H9 (cell line): ENCODE data around the gene CLCN6. TPM values are rescaled to one million over a fixed set of nuclear protein-coding genes. Genes with fewer than 3 reads are reported as not detected.
A peak's percentile ranks its signal among the peaks of the same experiment; 100 is the strongest.

ENCODE experiments used
- DNase-seq: peaks from one replicate; pipeline ENCODE4 v3.0.0-alpha.2; 2017
- H2AFZ ChIP-seq: one replicate; pipeline ENCODE4 v1.6.1; 2013; ENCODE audit warnings: mild to moderate bottlenecking, low read length, control low read depth, moderate library complexity
- H2AK5ac ChIP-seq: 2 replicates; pipeline ENCODE4 v1.6.1; 2013; ENCODE audit warnings: low read length, control low read depth, mixed read lengths; ENCODE audit not compliant: insufficient read length
- H2BK120ac ChIP-seq: one replicate; pipeline ENCODE4 v1.6.1; 2013; ENCODE audit warnings: low read depth, mild to moderate bottlenecking, low read length, control low read depth, inconsistent platforms; ENCODE audit not compliant: poor library complexity, severe bottlenecking
- H2BK12ac ChIP-seq: 2 replicates; pipeline ENCODE4 v1.6.1; 2013; ENCODE audit warnings: low read length, control low read depth, mixed read lengths, low read depth; ENCODE audit not compliant: insufficient read length
- H2BK15ac ChIP-seq: 2 replicates; pipeline ENCODE4 v1.6.1; 2013; ENCODE audit warnings: low read depth, low read length, control low read depth
- H2BK20ac ChIP-seq: one replicate; pipeline ENCODE4 v1.6.1; 2013; ENCODE audit warnings: low read depth, mild to moderate bottlenecking, low read length, control low read depth, inconsistent platforms; ENCODE audit not compliant: poor library complexity, severe bottlenecking
- H2BK5ac ChIP-seq: 2 replicates; pipeline ENCODE4 v1.6.1; 2013; ENCODE audit warnings: low read length, control low read depth, mixed read lengths; ENCODE audit not compliant: insufficient read length
- H3K14ac ChIP-seq: 2 replicates; pipeline ENCODE4 v1.6.1; 2013; ENCODE audit warnings: low read length, control low read depth; ENCODE audit not compliant: insufficient read depth
- H3K18ac ChIP-seq: 2 replicates; pipeline ENCODE4 v1.6.1; 2013; ENCODE audit warnings: low read depth, mild to moderate bottlenecking, mixed read lengths, low read length, control low read depth; ENCODE audit not compliant: insufficient read length
- H3K23ac ChIP-seq: 2 replicates; pipeline ENCODE4 v1.6.1; 2013; ENCODE audit warnings: low read length, control low read depth, mixed read lengths, low read depth; ENCODE audit not compliant: insufficient read length
- H3K23me2 ChIP-seq: 2 replicates; pipeline ENCODE4 v1.6.1; 2013; ENCODE audit warnings: low read depth, mild to moderate bottlenecking, mixed read lengths, low read length, control low read depth; ENCODE audit not compliant: insufficient read length, poor library complexity, severe bottlenecking
- H3K27ac ChIP-seq: 2 replicates; pipeline ENCODE4 v1.5.1; 2013; ENCODE audit warnings: low read length, control low read depth, mixed read lengths, low read depth; ENCODE audit not compliant: insufficient read length
- H3K27me3 ChIP-seq: 2 replicates; pipeline ENCODE4 v1.6.1; 2013; ENCODE audit warnings: low read length, control low read depth, inconsistent platforms; ENCODE audit not compliant: insufficient read depth
- H3K4ac ChIP-seq: 2 replicates; pipeline ENCODE4 v1.6.1; 2013; ENCODE audit warnings: low read depth, mild to moderate bottlenecking, control low read depth, inconsistent platforms, low read length, moderate library complexity
- H3K4me1 ChIP-seq: 2 replicates; pipeline ENCODE4 v1.6.1; 2013; ENCODE audit warnings: low read length, control low read depth, inconsistent platforms; ENCODE audit not compliant: insufficient read depth
- H3K4me2 ChIP-seq: 2 replicates; pipeline ENCODE4 v1.6.1; 2013; ENCODE audit warnings: low read length, control low read depth, mixed read lengths; ENCODE audit not compliant: insufficient read length, insufficient read depth
- H3K56ac ChIP-seq: 2 replicates; pipeline ENCODE4 v1.6.1; 2013; ENCODE audit warnings: low read depth, mild to moderate bottlenecking, mixed read lengths, low read length, control low read depth; ENCODE audit not compliant: insufficient read length
- H3K79me1 ChIP-seq: 2 replicates; pipeline ENCODE4 v1.6.1; 2013; ENCODE audit warnings: low read depth, mild to moderate bottlenecking, moderate library complexity, low read length, control low read depth, inconsistent platforms; ENCODE audit not compliant: insufficient read depth, poor library complexity, severe bottlenecking
- H3K79me2 ChIP-seq: 2 replicates; pipeline ENCODE4 v1.6.1; 2013; ENCODE audit warnings: low read length, control low read depth, inconsistent platforms; ENCODE audit not compliant: insufficient read depth
- H3K9ac ChIP-seq: 2 replicates; pipeline ENCODE4 v1.6.1; 2013; ENCODE audit warnings: low read length, control low read depth, mixed read lengths; ENCODE audit not compliant: insufficient read length; ENCODE audit errors: extremely low read depth
- H3K9me3 ChIP-seq: one replicate; pipeline ENCODE4 v1.6.1; 2013; ENCODE audit warnings: low read depth, low read length, inconsistent platforms; ENCODE audit not compliant: control insufficient read depth
- H3T11ph ChIP-seq: one replicate; pipeline ENCODE4 v1.6.1; 2013; ENCODE audit warnings: mild to moderate bottlenecking, low read length, control low read depth, inconsistent platforms
- H4K20me1 ChIP-seq: one replicate; pipeline ENCODE4 v1.6.1; 2013; ENCODE audit not compliant: control insufficient read depth, insufficient read length, insufficient read depth
- H4K5ac ChIP-seq: 2 replicates; pipeline ENCODE4 v1.6.1; 2013; ENCODE audit warnings: low read depth, mild to moderate bottlenecking, mixed read lengths, low read length, control low read depth; ENCODE audit not compliant: insufficient read length
- H4K8ac ChIP-seq: replicated peaks from 2 replicates; pipeline ENCODE4 v1.6.1; 2013; ENCODE audit warnings: low read length, control low read depth, mixed read lengths, low read depth; ENCODE audit not compliant: insufficient read length
- H4K91ac ChIP-seq: 2 replicates; pipeline ENCODE4 v1.6.1; 2013; ENCODE audit warnings: low read depth, mild to moderate bottlenecking, moderate library complexity, mixed read lengths, low read length, control low read depth; ENCODE audit not compliant: insufficient read length
- H3K27ac Mint-ChIP-seq, 3 experiments: 2 replicates in 2 of 3; 3 replicates in 1 of 3; pipeline ENCODE4 v1.8.0; 2020 to 2021; ENCODE audit warnings: mixed read lengths in 3 of 3, mild to moderate bottlenecking in 1 of 3, moderate library complexity in 1 of 3
- H3K27me3 Mint-ChIP-seq: 2 replicates; pipeline ENCODE4 v1.8.0; 2021; ENCODE audit warnings: low read depth, mild to moderate bottlenecking, moderate library complexity, mixed read lengths
- H3K36me3 Mint-ChIP-seq, 3 experiments: 2 replicates in 2 of 3; 3 replicates in 1 of 3; pipeline ENCODE4 v1.8.0; 2020 to 2021; ENCODE audit warnings: low read depth in 3 of 3, mixed read lengths in 3 of 3; ENCODE audit not compliant: insufficient read depth in 1 of 3
- H3K4me1 Mint-ChIP-seq, 2 experiments: 2 replicates each; pipeline ENCODE4 v1.8.0; 2020; ENCODE audit warnings: mixed read lengths in 2 of 2
- H3K4me3 Mint-ChIP-seq, 2 experiments: 2 replicates in 1 of 2; 3 replicates in 1 of 2; pipeline ENCODE4 v1.8.0; 2020 to 2021; ENCODE audit warnings: mild to moderate bottlenecking in 2 of 2, mixed read lengths in 2 of 2, moderate library complexity in 1 of 2
- H3K9me3 Mint-ChIP-seq, 2 experiments: 2 replicates in 1 of 2; 3 replicates in 1 of 2; pipeline ENCODE4 v1.8.0; 2020; ENCODE audit warnings: mild to moderate bottlenecking in 2 of 2, mixed read lengths in 2 of 2, moderate library complexity in 1 of 2
- WGBS: extraction: QIAGEN DNeasy Blood & Tissue Kit; methylation state at CpG from one replicate; pipeline ENCODE4 v1.1.7; 2013; ENCODE audit warnings: missing lambda C conversion rate, low lambda C conversion rate, mixed read lengths; ENCODE audit not compliant: insufficient read length; ENCODE audit errors: extremely low coverage; 5-methylcytosine and 5-hydroxymethylcytosine counted together
- total RNA-seq: library from RNA; stranded (reverse); gene quantifications from 2 replicates; pipeline ENCODE4 v1.2.1, GENCODE V29; 2021
- TF ChIP-seq, protein P1 (sequence below): fragments of 200-600 bp; sonication (generic); conservative IDR thresholded peaks from 3 replicates; pipeline ENCODE4 v1.8.0; 2021; ENCODE audit warnings: antibody characterized with exemption, mild to moderate bottlenecking

CLCN6 gene
- total RNA-seq, 1 experiment from 2014 or later: 20.5 TPM

DNA sequence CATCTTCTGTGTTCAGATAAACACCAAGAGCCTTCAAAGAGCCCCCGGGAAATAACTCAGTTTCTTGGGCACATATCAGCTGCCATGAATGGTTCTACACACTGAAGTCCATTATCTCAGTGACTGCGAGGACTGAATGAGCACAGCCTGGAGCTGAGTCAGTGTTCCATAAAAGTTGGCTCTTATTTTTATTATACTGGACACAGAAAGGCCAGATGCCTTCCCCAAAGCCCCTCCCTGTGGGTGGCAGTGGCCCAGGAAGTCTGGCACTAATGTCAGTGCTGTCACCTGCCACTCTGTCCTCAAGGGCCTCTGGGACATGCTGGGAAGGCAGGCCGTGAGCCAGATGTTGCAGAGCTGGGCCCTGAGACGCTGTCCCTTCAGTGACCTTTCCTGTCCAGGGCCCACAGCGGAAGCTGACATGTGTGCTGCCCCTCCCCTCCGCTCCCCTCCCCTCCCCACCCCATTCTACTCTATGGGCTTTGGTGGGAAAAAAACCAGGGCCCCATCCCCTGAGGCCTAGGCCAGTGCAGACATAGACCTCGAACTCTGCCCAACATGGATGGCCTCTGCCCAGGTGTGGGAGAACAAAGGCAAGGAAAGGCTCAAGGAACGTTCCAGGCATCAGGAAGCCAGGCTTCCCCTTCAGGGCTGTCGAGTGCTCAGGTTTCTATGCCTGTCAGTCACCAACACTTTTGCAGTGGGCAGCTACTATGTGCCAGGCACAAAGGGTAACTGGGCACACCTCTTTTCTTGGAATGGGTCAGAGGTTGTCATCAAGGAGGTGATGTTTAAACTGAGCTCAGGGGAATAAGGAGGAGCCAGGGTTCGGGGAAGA, 75.1 kb downstream of the CLCN6 start:
- Histone ChIP-seq H3K27ac (no peak overlapping the region), H4K8ac (no peak overlapping the region), H4K91ac (no peak overlapping the region), H3K4me2 (no peak overlapping the region), H3K14ac (no peak overlapping the region), H2BK5ac (no peak overlapping the region), H3K9ac (no peak overlapping the region), H4K20me1 (no peaks in the 10 kb centered on the region), H2AFZ (no peak overlapping the region), H4K5ac (no peak overlapping the region), H2BK15ac (no peak overlapping the region), H3T11ph (no peak overlapping the region), H3K23ac (no peak overlapping the region), H3K4me1 (peaks cover 2% of the 10 kb centered on the region; the same call in 1 of the 2 replicates), H2BK12ac (no peak overlapping the region), H2BK20ac (no peak overlapping the region), H3K79me2 (no peaks in the 10 kb centered on the region), H3K27me3 (no peaks in the 10 kb centered on the region), H3K4ac (no peak overlapping the region), H2BK120ac (no peak overlapping the region), H3K9me3 (no peaks in the 10 kb centered on the region), H3K18ac (no peak overlapping the region), H3K56ac (no peak overlapping the region), H2AK5ac (no peak overlapping the region), H3K23me2 (no peaks in the 10 kb centered on the region), H3K79me1 (no peaks in the 10 kb centered on the region)
- H3K27me3 Mint-ChIP-seq: no peaks in the 10 kb centered on the region; the same call in none of the 2 replicates
- peak overlapping the region in 1 of 3 experiments; percentile 46; a peak in 1 of 7 replicates for H3K27ac Mint-ChIP-seq
- TF ChIP-seq, protein P1, sequence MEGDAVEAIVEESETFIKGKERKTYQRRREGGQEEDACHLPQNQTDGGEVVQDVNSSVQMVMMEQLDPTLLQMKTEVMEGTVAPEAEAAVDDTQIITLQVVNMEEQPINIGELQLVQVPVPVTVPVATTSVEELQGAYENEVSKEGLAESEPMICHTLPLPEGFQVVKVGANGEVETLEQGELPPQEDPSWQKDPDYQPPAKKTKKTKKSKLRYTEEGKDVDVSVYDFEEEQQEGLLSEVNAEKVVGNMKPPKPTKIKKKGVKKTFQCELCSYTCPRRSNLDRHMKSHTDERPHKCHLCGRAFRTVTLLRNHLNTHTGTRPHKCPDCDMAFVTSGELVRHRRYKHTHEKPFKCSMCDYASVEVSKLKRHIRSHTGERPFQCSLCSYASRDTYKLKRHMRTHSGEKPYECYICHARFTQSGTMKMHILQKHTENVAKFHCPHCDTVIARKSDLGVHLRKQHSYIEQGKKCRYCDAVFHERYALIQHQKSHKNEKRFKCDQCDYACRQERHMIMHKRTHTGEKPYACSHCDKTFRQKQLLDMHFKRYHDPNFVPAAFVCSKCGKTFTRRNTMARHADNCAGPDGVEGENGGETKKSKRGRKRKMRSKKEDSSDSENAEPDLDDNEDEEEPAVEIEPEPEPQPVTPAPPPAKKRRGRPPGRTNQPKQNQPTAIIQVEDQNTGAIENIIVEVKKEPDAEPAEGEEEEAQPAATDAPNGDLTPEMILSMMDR: no peak
- H3K36me3 Mint-ChIP-seq: 0 out of 7 replicates have a peak, but pooled peaks cover 0 to 7% (median 0%) of the 10 kb centered on the region in 3 experiments
- DNase-seq: no peak
- H3K9me3 Mint-ChIP-seq: peaks cover 0 to 5% of the 10 kb centered on the region in 2 experiments; a peak in 4 of 5 replicates
- WGBS: no CpG with 5 or more reads among the region's 10 CpGs
- no peak overlapping the region; a peak in 1 of 5 replicates for H3K4me3 Mint-ChIP-seq
- peaks cover 10 to 13% of the 10 kb centered on the region in 2 experiments for H3K4me1 Mint-ChIP-seq
